ENCODE data around the gene LDLRAD4. TPM values are rescaled to one million over a fixed set of nuclear protein-coding genes. Genes with fewer than 3 reads are reported as not detected.

The LDLRAD4 gene
- total and polyA plus RNA-seq, 9 of the 15 experiments (the other 6 are each of a cell fraction or from before 2014, with no cell fraction given): 0.01 TPM; not detected in 8

GRCh38 chr18:13211534-13211933, 7.0 kb upstream of the LDLRAD4 start:
- no peak overlapping the region for H3K4me3 ChIP-seq
- CTCF ChIA-PET (ENCODE audit: low intra/inter-chr PET ratio): no interaction called here

More at GRCh38 chr18:13211534-13211933, 7.0 kb upstream of the LDLRAD4 start:
- POLR2A ChIA-PET: interaction anchor here (0.9 kb wide), 1 partner anchor 17 kb away, joined by 3 read pairs; no protein-coding TSS in a partner anchor
- Histone ChIP-seq H3K4me1 (replicated peaks in 1 of 2; ENCODE audit: control insufficient read depth in 2 of 2, insufficient read depth in 2 of 2, low read length in 2 of 2) (no peaks in the 10 kb centered on the region), H3K27ac (ENCODE audit: extremely low read depth, low read depth, low read length) (no peak overlapping the region), H3K27me3 (ENCODE audit: control insufficient read depth in 2 of 2, insufficient read depth in 2 of 2, low read length in 2 of 2) (peaks cover 32 to 45% of the 10 kb centered on the region in 2 experiments), H3K36me3 (ENCODE audit: control insufficient read depth, insufficient read depth, low read length) (no peaks in the 10 kb centered on the region), H3K9me3 (replicated peaks; ENCODE audit: control insufficient read depth, insufficient read depth, low read depth, low read length) (no peaks in the 10 kb centered on the region), H4K20me1 (replicated peaks; ENCODE audit: control insufficient read depth, insufficient read depth, low read length) (peaks cover 6% of the 10 kb centered on the region; the same call in 1 of the 2 replicates), H3K79me2 (ENCODE audit: control insufficient read depth, insufficient read depth, low read length) (no peaks in the 10 kb centered on the region), H3K9me1 (ENCODE audit: control insufficient read depth, insufficient read depth, low read length) (no peaks in the 10 kb centered on the region), H3K9ac (ENCODE audit: insufficient read depth in 1 of 2, low read depth in 2 of 2, low read length in 2 of 2) (no peak overlapping the region), H2AFZ (ENCODE audit: low read depth, low read length) (no peak overlapping the region), H3K4me2 (ENCODE audit: insufficient read depth, low read length) (no peak overlapping the region)
- no TSS peak for BruUV-seq (replicated peaks)
- intact Hi-C loops (cut with micrococcal nuclease): loop anchor here (10.0 kb wide), 1 partner anchor 47 kb away; no protein-coding TSS in a partner anchor
- in situ Hi-C loops (cut with MboI): no loop called here
- TF ChIP-seq ZNF778 (CRISPR knock-in tag; IDR thresholded peaks at IDR 0.05): no peak
- no peak for TF ChIP-seq NR4A1 (CRISPR knock-in tag; IDR thresholded peaks at IDR 0.05)
- TF ChIP-seq NR4A1 (tag; IDR thresholded peaks at IDR 0.05): no peak
- no peak for TF ChIP-seq TARDBP (IDR thresholded peaks at IDR 0.05)
- TF ChIP-seq DNMT1 (IDR thresholded peaks at IDR 0.05): no peak
- no peak for TF ChIP-seq E2F3 (CRISPR knock-in tag; IDR thresholded peaks at IDR 0.05)
- TF ChIP-seq ZNF143 (CRISPR knock-in tag; IDR thresholded peaks at IDR 0.05): no peak
- TF ChIP-seq HNRNPK (IDR thresholded peaks at IDR 0.05; ENCODE audit: low read depth, low read length, poor library complexity, severe bottlenecking): no peak
- no peak for TF ChIP-seq ARID1B (IDR thresholded peaks at IDR 0.05)
- TF ChIP-seq XRCC3 (IDR thresholded peaks at IDR 0.05): no peak
- TF ChIP-seq TEAD4 (IDR thresholded peaks at IDR 0.05; ENCODE audit: low read length): no peak
- no peak for TF ChIP-seq TEAD4 (CRISPR knock-in tag; IDR thresholded peaks at IDR 0.05; ENCODE audit: borderline replicate concordance)
- no peak for TF ChIP-seq EP300 (IDR thresholded peaks at IDR 0.05; ENCODE audit: low read length)
- TF ChIP-seq MTA1 (IDR thresholded peaks at IDR 0.05; ENCODE audit: borderline replicate concordance): no peak
- 2% methylated on average over 5 of the region's 7 CpGs for WGBS (ENCODE audit: insufficient coverage, low coverage, missing lambda C conversion rate)
- DNase-seq (ENCODE audit: extremely low read depth in 1 of 4, low spot score in 3 of 4) (no peak), ATAC-seq (no peak), FAIRE-seq (no peak)

Data from K562 (cell line).